Erythroblast (primary cell): ENCODE measurements around the gene BMP6.

ENCODE experiments used
- GATA1 ChIP-seq: IDR thresholded peaks from 2 replicates; pipeline ENCODE4 v1.6.1; 2011; ENCODE audit warnings: low read depth, mild to moderate bottlenecking, control low read depth, low read length, moderate library complexity
- POLR2A ChIP-seq: IDR thresholded peaks from 2 replicates; pipeline ENCODE4 v1.6.1; 2011; ENCODE audit warnings: mild to moderate bottlenecking, low read length

DNA sequence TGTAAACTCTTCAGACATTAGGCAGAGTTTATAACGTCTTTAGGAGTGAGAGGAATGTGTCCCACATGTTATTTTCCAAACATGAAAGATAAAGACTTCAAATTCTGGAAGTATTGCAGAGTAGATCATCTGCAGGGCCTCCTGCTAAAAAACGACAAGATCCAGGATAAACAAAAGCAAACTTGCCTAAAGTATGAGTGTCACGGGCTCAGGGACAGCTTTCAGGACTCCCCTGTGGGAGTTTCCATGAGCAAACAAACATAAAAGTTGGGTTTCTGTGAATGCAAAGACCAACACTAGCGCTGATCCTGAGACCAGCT is 107.8 kb downstream of the BMP6 start:
- TF ChIP-seq POLR2A (no peak), GATA1 (no peak)
